ENCODE results near the gene HOXA10. TPM values are rescaled to one million over a fixed set of nuclear protein-coding genes. Genes with fewer than 3 reads are reported as not detected.
A peak's percentile ranks its signal among the peaks of the same experiment; 100 is the strongest.

The HOXA10 gene
- total and polyA plus RNA-seq, 9 donors, result 0.25 to 2.8 (median 0.91) TPM; not detected in 1

GRCh38 chr7:27148031-27148755 is 25.9 kb downstream of the HOXA10 start:
- no peak for TF ChIP-seq EP300 (IDR thresholded peaks at IDR 0.05)
- TF ChIP-seq POLR2A (IDR thresholded peaks at IDR 0.05), result no peak
- no peak for TF ChIP-seq CTCF (IDR thresholded peaks at IDR 0.05)
- H3K27me3 ChIP-seq, result no peaks in the 10 kb centered on the region
- H3K9me3 ChIP-seq, result peaks cover 0 to 10% of the 10 kb centered on the region in 2 donors
- no peaks in the 10 kb centered on the region for H3K36me3 ChIP-seq
- H3K4me3 ChIP-seq, result peak overlapping the region; percentile 74
- H3K4me1 ChIP-seq (ENCODE audit: insufficient read depth), result peaks cover 5% of the 10 kb centered on the region
- no peak overlapping the region for H3K27ac ChIP-seq
- intact Hi-C loops (cut with DNase I), result no loop called here
- 27 to 41% (median 33%) methylated on average over 25 to 28 of the region's 28 CpGs for WGBS, 3 donors
- peak in 2 of 5 donors; percentile 7 to 27 for DNase-seq

GRCh38 chr7:27147199-27148030 is 26.7 kb downstream of the HOXA10 start, which contains the start of gene HOXA6:
HOXA6 (minus strand) TSS chr7:27147774; CDS start chr7:27147749, 25 bp downstream.
- no peak for TF ChIP-seq POLR2A (IDR thresholded peaks at IDR 0.05)
- TF ChIP-seq EP300 (IDR thresholded peaks at IDR 0.05), result no peak
- no peak for TF ChIP-seq CTCF (IDR thresholded peaks at IDR 0.05)
- Histone ChIP-seq H3K27me3 (no peaks in the 10 kb centered on the region), H3K36me3 (no peaks in the 10 kb centered on the region), H3K9me3 (peaks cover 0 to 10% of the 10 kb centered on the region in 2 donors), H3K4me1 (ENCODE audit: insufficient read depth) (peaks cover 5% of the 10 kb centered on the region), H3K4me3 (peak within 1 kb of the TSS; percentile 74), H3K27ac (no peak within 1 kb of the TSS)
- WGBS, 3 donors, result 10 to 14% (median 13%) methylated on average over 43 to 63 of the region's 63 CpGs
- intact Hi-C loops (cut with DNase I), result no loop called here
- peak in 3 of 5 donors; percentile 9 to 45 (median 35) for DNase-seq

- Histone ChIP-seq H3K4me3 (no peak overlapping the region), H3K27me3 (no peaks in the 10 kb centered on the region), H3K36me3 (no peaks in the 10 kb centered on the region), H3K9me3 (peaks cover 0 to 7% of the 10 kb centered on the region in 2 donors), H3K27ac (no peak overlapping the region), H3K4me1 (ENCODE audit: insufficient read depth) (peaks cover 5% of the 10 kb centered on the region)
- no peak for TF ChIP-seq POLR2A (IDR thresholded peaks at IDR 0.05)
- TF ChIP-seq EP300 (IDR thresholded peaks at IDR 0.05), result no peak
- no peak for TF ChIP-seq CTCF (IDR thresholded peaks at IDR 0.05)
- WGBS, 3 donors, result 70 to 72% (median 71%) methylated on average over 5 of the region's 5 CpGs
- intact Hi-C loops (cut with DNase I), result no loop called here
- DNase-seq, result no peak
Measured at GRCh38 chr7:27146491-27147198, 27.5 kb downstream of the HOXA10 start.

GRCh38 chr7:27145914-27146412 is 28.2 kb downstream of the HOXA10 start:
- H3K4me1 ChIP-seq (ENCODE audit: insufficient read depth), result peaks cover 1% of the 10 kb centered on the region
- H3K27ac ChIP-seq, result no peak overlapping the region
- no peaks in the 10 kb centered on the region for H3K27me3 ChIP-seq
- no peaks in the 10 kb centered on the region for H3K36me3 ChIP-seq
- H3K9me3 ChIP-seq, result peaks cover 0 to 6% of the 10 kb centered on the region in 2 donors
- TF ChIP-seq CTCF (IDR thresholded peaks at IDR 0.05) (no peak), EP300 (IDR thresholded peaks at IDR 0.05) (no peak), POLR2A (IDR thresholded peaks at IDR 0.05) (no peak)
- 55 to 74% (median 56%) methylated on average over 11 of the region's 11 CpGs for WGBS, 3 donors
- intact Hi-C loops (cut with DNase I), result no loop called here
- no peak overlapping the region for H3K4me3 ChIP-seq
- DNase-seq, result no peak
